Measurements from ENCODE around the gene GSG1.

- TF ChIP-seq POLR2A (IDR thresholded peaks at IDR 0.05): no peak
- TF ChIP-seq, protein P1, sequence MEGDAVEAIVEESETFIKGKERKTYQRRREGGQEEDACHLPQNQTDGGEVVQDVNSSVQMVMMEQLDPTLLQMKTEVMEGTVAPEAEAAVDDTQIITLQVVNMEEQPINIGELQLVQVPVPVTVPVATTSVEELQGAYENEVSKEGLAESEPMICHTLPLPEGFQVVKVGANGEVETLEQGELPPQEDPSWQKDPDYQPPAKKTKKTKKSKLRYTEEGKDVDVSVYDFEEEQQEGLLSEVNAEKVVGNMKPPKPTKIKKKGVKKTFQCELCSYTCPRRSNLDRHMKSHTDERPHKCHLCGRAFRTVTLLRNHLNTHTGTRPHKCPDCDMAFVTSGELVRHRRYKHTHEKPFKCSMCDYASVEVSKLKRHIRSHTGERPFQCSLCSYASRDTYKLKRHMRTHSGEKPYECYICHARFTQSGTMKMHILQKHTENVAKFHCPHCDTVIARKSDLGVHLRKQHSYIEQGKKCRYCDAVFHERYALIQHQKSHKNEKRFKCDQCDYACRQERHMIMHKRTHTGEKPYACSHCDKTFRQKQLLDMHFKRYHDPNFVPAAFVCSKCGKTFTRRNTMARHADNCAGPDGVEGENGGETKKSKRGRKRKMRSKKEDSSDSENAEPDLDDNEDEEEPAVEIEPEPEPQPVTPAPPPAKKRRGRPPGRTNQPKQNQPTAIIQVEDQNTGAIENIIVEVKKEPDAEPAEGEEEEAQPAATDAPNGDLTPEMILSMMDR (IDR thresholded peaks at IDR 0.05 in 8 of 11, conservative IDR thresholded peaks at IDR 0.05 in 3 of 11): no peak
These were observed 60.7 kb downstream of the GSG1 start for GRCh38 chr12:13042666-13043230.

Measured in spleen (tissue), 7 donors.